Hepatocyte (in vitro differentiated cells): ENCODE measurements around the gene LEMD1.

Source experiments
- EZH2 ChIP-seq: fragments of 200-600 bp; sonication (generic); IDR thresholded peaks from 2 replicates; pipeline ENCODE4 v1.6.1; 2016; ENCODE audit warnings: antibody characterized with exemption, mild to moderate bottlenecking, borderline replicate concordance
- EZH2phosphoT487 ChIP-seq: fragments of 200-600 bp; sonication (generic); IDR thresholded peaks from one replicate; pipeline ENCODE4 v1.6.1; 2018; ENCODE audit warnings: antibody characterized with exemption, mild to moderate bottlenecking, low read depth, moderate library complexity; ENCODE audit not compliant: unreplicated experiment, severe bottlenecking
- TF ChIP-seq, protein P1 (sequence below): fragments of 200-600 bp; sonication (generic); IDR thresholded peaks from 2 replicates; pipeline ENCODE4 v1.5.1; 2016; ENCODE audit warnings: antibody characterized with exemption, mild to moderate bottlenecking; ENCODE audit not compliant: poor library complexity

GRCh38 chr1:205450448-205450847, 28.6 kb upstream of the LEMD1 start:
- TF ChIP-seq, protein P1, sequence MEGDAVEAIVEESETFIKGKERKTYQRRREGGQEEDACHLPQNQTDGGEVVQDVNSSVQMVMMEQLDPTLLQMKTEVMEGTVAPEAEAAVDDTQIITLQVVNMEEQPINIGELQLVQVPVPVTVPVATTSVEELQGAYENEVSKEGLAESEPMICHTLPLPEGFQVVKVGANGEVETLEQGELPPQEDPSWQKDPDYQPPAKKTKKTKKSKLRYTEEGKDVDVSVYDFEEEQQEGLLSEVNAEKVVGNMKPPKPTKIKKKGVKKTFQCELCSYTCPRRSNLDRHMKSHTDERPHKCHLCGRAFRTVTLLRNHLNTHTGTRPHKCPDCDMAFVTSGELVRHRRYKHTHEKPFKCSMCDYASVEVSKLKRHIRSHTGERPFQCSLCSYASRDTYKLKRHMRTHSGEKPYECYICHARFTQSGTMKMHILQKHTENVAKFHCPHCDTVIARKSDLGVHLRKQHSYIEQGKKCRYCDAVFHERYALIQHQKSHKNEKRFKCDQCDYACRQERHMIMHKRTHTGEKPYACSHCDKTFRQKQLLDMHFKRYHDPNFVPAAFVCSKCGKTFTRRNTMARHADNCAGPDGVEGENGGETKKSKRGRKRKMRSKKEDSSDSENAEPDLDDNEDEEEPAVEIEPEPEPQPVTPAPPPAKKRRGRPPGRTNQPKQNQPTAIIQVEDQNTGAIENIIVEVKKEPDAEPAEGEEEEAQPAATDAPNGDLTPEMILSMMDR, result no peak
- TF ChIP-seq EZH2 (no peak), EZH2phosphoT487 (no peak)
